Spleen (tissue), 11 donors: ENCODE measurements around the gene N4BP2L2. TPM values are rescaled to one million over a fixed set of nuclear protein-coding genes. Genes with fewer than 3 reads are reported as not detected.
A peak's percentile ranks its signal among the peaks of the same experiment; 100 is the strongest.

Experiments
- DNase-seq: peaks from one replicate; pipeline ENCODE4 v3.0.0-alpha.2; 2020
- H3K27ac ChIP-seq, 8 donors: fragments of 200-600 bp; sonication (generic) in 7 of 8; 1 replicate in 4 of 8; 2 replicates in 4 of 8; pipeline versions ENCODE4 v1.5.0 to v1.8.0; 2016 to 2021; ENCODE audit warnings: inconsistent platforms in 4 of 8, mild to moderate bottlenecking in 4 of 8, moderate library complexity in 1 of 8
- H3K27me3 ChIP-seq, 7 donors: fragments of 200-600 bp; sonication (generic) in 6 of 7; replicated peaks in 1 of 7; 1 replicate in 4 of 7; 2 replicates in 3 of 7; pipeline versions ENCODE4 v1.5.0 to v1.8.0; 2016 to 2021; ENCODE audit warnings: inconsistent platforms in 3 of 7, mild to moderate bottlenecking in 1 of 7
- H3K36me3 ChIP-seq, 6 donors: fragments of 200-600 bp; sonication (generic) in 5 of 6; 1 replicate in 4 of 6; 2 replicates in 2 of 6; pipeline versions ENCODE4 v1.5.0 to v1.8.0; 2016 to 2021; ENCODE audit warnings: inconsistent platforms in 2 of 6
- H3K4me1 ChIP-seq, 6 donors: fragments of 200-600 bp; sonication (generic) in 5 of 6; 1 replicate in 3 of 6; 2 replicates in 3 of 6; pipeline versions ENCODE4 v1.5.0 to v1.8.0; 2016 to 2021; ENCODE audit warnings: inconsistent platforms in 3 of 6
- H3K4me3 ChIP-seq, 8 donors: fragments of 200-600 bp; sonication (generic) in 7 of 8; 1 replicate in 4 of 8; 2 replicates in 4 of 8; pipeline versions ENCODE4 v1.5.0 to v1.8.0; 2016 to 2021; ENCODE audit warnings: inconsistent platforms in 4 of 8, mild to moderate bottlenecking in 4 of 8, moderate library complexity in 2 of 8
- H3K9me3 ChIP-seq, 8 donors: fragments of 200-600 bp; sonication (generic) in 7 of 8; 1 replicate in 4 of 8; 2 replicates in 4 of 8; pipeline versions ENCODE4 v1.5.0 to v1.8.0; 2016 to 2021; ENCODE audit warnings: inconsistent platforms in 4 of 8
- POLR2A ChIP-seq, 3 donors: fragments of 450-650 bp; IDR thresholded peaks; one replicate each; pipeline ENCODE4 v1.5.1; 2017; ENCODE audit warnings: antibody characterized with exemption in 3 of 3, mild to moderate bottlenecking in 1 of 3
- POLR2AphosphoS5 ChIP-seq, 3 donors: sonication (generic); formaldehyde crosslinking; IDR thresholded peaks; one replicate each; pipeline ENCODE4 v1.5.1; 2017; ENCODE audit warnings: antibody characterized with exemption in 3 of 3
- WGBS, 5 donors: extraction: QIAGEN DNeasy Blood & Tissue Kit in 3 of 5; methylation state at CpG; one replicate each; pipeline versions ENCODE4 v1.1.5 to v1.1.7; 2013 to 2018; 5-methylcytosine and 5-hydroxymethylcytosine counted together
- intact Hi-C: fragments of 100-400 bp; cut with DNase I; formaldehyde crosslinking; loops from one replicate; pipeline ENCODE4 v1.15.0; 2023; ENCODE audit warnings: low total_unique reads
- polyA plus RNA-seq, 3 donors: library from polyadenylated mRNA; stranded (reverse); fragments of 200-250 nt; gene quantifications; one replicate each; pipeline ENCODE4 v1.2.1, GENCODE V29; 2013
- total RNA-seq, 7 donors: library from RNA; depleted of rRNA in 3 of 7; stranded (reverse); fragments of >200 nt in 3 of 7; fragmentation: NEBNext Ultra II Directional in 4 of 7; extraction: Animal tissue kit (Norgen Biotek cat#: 25700) in 4 of 7; gene quantifications; one replicate each; pipeline versions ENCODE4 v1.1.0 to v1.2.1, GENCODE V29; 2016 to 2021
- TF ChIP-seq, protein P1 (sequence below), 11 experiments: fragments of 200-600 bp in 7 of 11; fragments of 450-650 bp in 4 of 11; sonication (generic) in 4 of 11; IDR thresholded peaks in 8 of 11; conservative IDR thresholded peaks in 3 of 11; 1 replicate in 7 of 11; 2 replicates in 4 of 11; pipeline versions ENCODE4 v1.4.0 to v1.8.0; 2016 to 2021; ENCODE audit warnings: antibody characterized with exemption in 11 of 11, inconsistent platforms in 4 of 11, mild to moderate bottlenecking in 1 of 11
- donor health status: healthy with polysubstance abuse.
- donor health status: DM: no; HTN: no; CAD: no; lungs with moderate emphysema.
- donor health status: DM: no; HTN: no; CAD: no.
- donor health status: Bipolar disorder and iron deficiency.
- donor health status: healthy.
- donor health status: DM: no; HTN: no; CAD: no.
- donor health status: DM: yes; HTN: yes; CAD: no.

N4BP2L2 gene
- total and polyA plus RNA-seq, 10 donors = 49.3 to 506 (median 185) TPM

DNA sequence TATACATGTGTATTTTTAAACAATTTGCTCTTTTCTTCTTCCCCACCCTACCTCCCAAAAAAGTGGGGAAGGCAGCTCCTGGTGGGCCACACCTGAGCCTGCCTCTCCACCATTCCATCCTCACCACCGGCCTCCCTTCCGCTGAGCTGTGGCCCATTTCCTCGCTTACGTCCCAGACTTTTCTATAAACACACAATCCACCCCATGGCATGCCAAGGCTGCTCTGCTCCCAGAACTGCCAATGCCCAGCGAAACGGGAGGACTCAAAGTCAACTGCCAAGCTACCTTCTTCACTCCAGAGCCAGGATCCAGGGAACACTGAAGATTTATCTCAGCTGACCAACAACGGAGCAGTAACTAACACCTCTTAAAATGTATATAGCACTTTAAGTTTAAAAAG, 113.4 kb downstream of the N4BP2L2 start:
- Histone ChIP-seq H3K27me3 (no peaks in the 10 kb centered on the region), H3K27ac (peak overlapping the region in 5 of 8 donors; percentile 97 to 98 (median 98)), H3K4me1 (peaks cover 14 to 71% (median 41%) of the 10 kb centered on the region in 6 donors), H3K4me3 (peak overlapping the region in 2 of 8 donors; percentile 81), H3K36me3 (peaks cover 0 to 25% (median 2%) of the 10 kb centered on the region in 6 donors), H3K9me3 (peaks cover 0 to 3% (median under 1%) of the 10 kb centered on the region in 8 donors)
- 92 to 96% (median 93%) methylated on average over 7 of the region's 7 CpGs for WGBS, 5 donors
- intact Hi-C loops = no loop called here
- DNase-seq = peak; percentile 69
- TF ChIP-seq POLR2AphosphoS5 (IDR thresholded peaks at IDR 0.05) (no peak), POLR2A (IDR thresholded peaks at IDR 0.05) (no peak)
- TF ChIP-seq, protein P1, sequence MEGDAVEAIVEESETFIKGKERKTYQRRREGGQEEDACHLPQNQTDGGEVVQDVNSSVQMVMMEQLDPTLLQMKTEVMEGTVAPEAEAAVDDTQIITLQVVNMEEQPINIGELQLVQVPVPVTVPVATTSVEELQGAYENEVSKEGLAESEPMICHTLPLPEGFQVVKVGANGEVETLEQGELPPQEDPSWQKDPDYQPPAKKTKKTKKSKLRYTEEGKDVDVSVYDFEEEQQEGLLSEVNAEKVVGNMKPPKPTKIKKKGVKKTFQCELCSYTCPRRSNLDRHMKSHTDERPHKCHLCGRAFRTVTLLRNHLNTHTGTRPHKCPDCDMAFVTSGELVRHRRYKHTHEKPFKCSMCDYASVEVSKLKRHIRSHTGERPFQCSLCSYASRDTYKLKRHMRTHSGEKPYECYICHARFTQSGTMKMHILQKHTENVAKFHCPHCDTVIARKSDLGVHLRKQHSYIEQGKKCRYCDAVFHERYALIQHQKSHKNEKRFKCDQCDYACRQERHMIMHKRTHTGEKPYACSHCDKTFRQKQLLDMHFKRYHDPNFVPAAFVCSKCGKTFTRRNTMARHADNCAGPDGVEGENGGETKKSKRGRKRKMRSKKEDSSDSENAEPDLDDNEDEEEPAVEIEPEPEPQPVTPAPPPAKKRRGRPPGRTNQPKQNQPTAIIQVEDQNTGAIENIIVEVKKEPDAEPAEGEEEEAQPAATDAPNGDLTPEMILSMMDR (IDR thresholded peaks at IDR 0.05 in 8 of 11, conservative IDR thresholded peaks at IDR 0.05 in 3 of 11) = no peak

- no peaks in the 10 kb centered on the region for H3K27me3 ChIP-seq
- DNase-seq = no peak
- 47 to 78% (median 67%) methylated on average over 3 of the region's 3 CpGs for WGBS, 5 donors
- TF ChIP-seq, protein P1 (IDR thresholded peaks at IDR 0.05 in 8 of 11, conservative IDR thresholded peaks at IDR 0.05 in 3 of 11) = no peak
- TF ChIP-seq POLR2AphosphoS5 (IDR thresholded peaks at IDR 0.05) = no peak
- no peak for TF ChIP-seq POLR2A (IDR thresholded peaks at IDR 0.05)
- intact Hi-C loops = no loop called here
- H3K27ac ChIP-seq = peak overlapping the region in 1 of 8 donors; percentile 15
- peaks cover 0 to 36% (median 9%) of the 10 kb centered on the region in 6 donors for H3K36me3 ChIP-seq
- peaks cover 9 to 55% (median 32%) of the 10 kb centered on the region in 6 donors for H3K4me1 ChIP-seq
- no peak overlapping the region for H3K4me3 ChIP-seq
- peaks cover 0 to 16% (median 12%) of the 10 kb centered on the region in 8 donors for H3K9me3 ChIP-seq
Measured at GRCh38 chr13:32423592-32423991, 115.0 kb downstream of the N4BP2L2 start.

DNA sequence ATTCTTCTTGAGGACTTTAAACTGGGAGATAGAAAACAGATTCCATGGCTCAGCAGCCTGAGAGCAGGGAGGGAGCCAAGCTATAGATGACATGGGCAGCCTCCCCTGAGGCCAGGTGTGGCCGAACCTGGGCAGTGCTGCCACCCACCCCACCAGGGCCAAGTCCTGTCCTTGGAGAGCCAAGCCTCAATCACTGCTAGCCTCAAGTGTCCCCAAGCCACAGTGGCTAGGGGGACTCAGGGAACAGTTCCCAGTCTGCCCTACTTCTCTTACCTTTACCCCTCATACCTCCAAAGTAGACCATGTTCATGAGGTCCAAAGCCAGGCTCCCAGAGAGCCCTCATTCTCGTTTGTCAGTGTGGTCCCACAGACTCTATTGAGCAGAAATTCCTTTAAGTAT, 118.7 kb downstream of the N4BP2L2 start:
- no peak for DNase-seq

GRCh38 chr13:32417995-32418394, 120.6 kb downstream of the N4BP2L2 start:
- TF ChIP-seq POLR2AphosphoS5 (IDR thresholded peaks at IDR 0.05) (no peak), POLR2A (IDR thresholded peaks at IDR 0.05) (no peak)
- TF ChIP-seq, protein P1 (IDR thresholded peaks at IDR 0.05 in 8 of 11, conservative IDR thresholded peaks at IDR 0.05 in 3 of 11) = no peak
- WGBS, 5 donors = 91 to 100% (median 97%) methylated on average over 1 of the region's 1 CpG
- intact Hi-C loops = no loop called here

More for the DNA sequence above, 118.7 kb downstream of the N4BP2L2 start:
- TF ChIP-seq, protein P1 (IDR thresholded peaks at IDR 0.05 in 8 of 11, conservative IDR thresholded peaks at IDR 0.05 in 3 of 11) = no peak
- TF ChIP-seq POLR2AphosphoS5 (IDR thresholded peaks at IDR 0.05) (peak in 1 of 3 donors; percentile 17), POLR2A (IDR thresholded peaks at IDR 0.05) (no peak)
- Histone ChIP-seq H3K27ac (no peak overlapping the region), H3K36me3 (peaks cover 0 to 44% (median 9%) of the 10 kb centered on the region in 6 donors), H3K4me1 (peaks cover 0 to 28% (median 12%) of the 10 kb centered on the region in 6 donors), H3K27me3 (no peaks in the 10 kb centered on the region), H3K4me3 (no peak overlapping the region), H3K9me3 (peaks cover 0 to 17% (median 12%) of the 10 kb centered on the region in 8 donors)
- intact Hi-C loops = no loop called here
- WGBS, 5 donors = 97 to 100% (median 99%) methylated on average over 2 of the region's 2 CpGs

More at GRCh38 chr13:32417995-32418394, 120.6 kb downstream of the N4BP2L2 start:
- peaks cover 0 to 17% (median 12%) of the 10 kb centered on the region in 8 donors for H3K9me3 ChIP-seq
- peaks cover 0 to 9% (median 0%) of the 10 kb centered on the region in 6 donors for H3K4me1 ChIP-seq
- peaks cover 0 to 39% (median 9%) of the 10 kb centered on the region in 6 donors for H3K36me3 ChIP-seq
- no peak overlapping the region for H3K4me3 ChIP-seq
- no peak overlapping the region for H3K27ac ChIP-seq
- no peak for DNase-seq
- H3K27me3 ChIP-seq = no peaks in the 10 kb centered on the region
